Right forelimb (tissue), 1 donor: ENCODE results near the gene ACOT11.

Experiments
- DNase-seq: peaks from one replicate; pipeline ENCODE4 v3.0.0-alpha.2; 2018

ACOT11 gene

GRCh38 chr1:54538538-54538937 is 9.5 kb upstream of the ACOT11 start:
- no peak for DNase-seq

GRCh38 chr1:54540582-54541295 is 7.3 kb upstream of the ACOT11 start:
- DNase-seq = no peak

GRCh38 chr1:54542120-54542961 is 5.7 kb upstream of the ACOT11 start:
- peak; percentile 80 for DNase-seq

- DNase-seq = peak; percentile 52
Observed at GRCh38 chr1:54542962-54543539, 5.0 kb upstream of the ACOT11 start.

- DNase-seq = peak; percentile 47
Observed at GRCh38 chr1:54543729-54544496, 4.1 kb upstream of the ACOT11 start.

- no peak for DNase-seq
Observed at GRCh38 chr1:54545916-54546635, 2.0 kb upstream of the ACOT11 start.

GRCh38 chr1:54546651-54547401 is 1.2 kb upstream of the ACOT11 start:
- DNase-seq = peak; percentile 53

GRCh38 chr1:54548389-54549044 is 489 bp downstream of the ACOT11 start:
- DNase-seq = no peak

GRCh38 chr1:54549181-54549924 is 1.3 kb downstream of the ACOT11 start:
- no peak for DNase-seq

GRCh38 chr1:54551891-54552290 is 3.9 kb downstream of the ACOT11 start:
- DNase-seq = no peak

GRCh38 chr1:54553602-54554313 is 5.7 kb downstream of the ACOT11 start:
- DNase-seq = no peak

GRCh38 chr1:54556110-54556509 is 8.1 kb downstream of the ACOT11 start:
- DNase-seq = no peak

GRCh38 chr1:54557671-54558355 is 9.8 kb downstream of the ACOT11 start:
- DNase-seq = no peak

GRCh38 chr1:54558434-54559030 is 10.5 kb downstream of the ACOT11 start:
- peak; percentile 69 for DNase-seq

- no peak for DNase-seq
Observed at GRCh38 chr1:54559111-54559548, 11.1 kb downstream of the ACOT11 start.

GRCh38 chr1:54559771-54560231 is 11.8 kb downstream of the ACOT11 start:
- no peak for DNase-seq

GRCh38 chr1:54564312-54565112 is 16.5 kb downstream of the ACOT11 start:
- no peak for DNase-seq
